Peyer's patch (tissue), 4 donors: ENCODE measurements around the gene PRKAR2A.

Source experiments
- CTCF ChIP-seq, 6 experiments: fragments of 450-650 bp in 4 of 6; fragments of 200-600 bp in 2 of 6; sonication (generic) in 1 of 6; IDR thresholded peaks; one replicate each; pipeline ENCODE4 v1.5.1; 2017 to 2019; ENCODE audit warnings: antibody characterized with exemption in 6 of 6, mild to moderate bottlenecking in 3 of 6, moderate library complexity in 1 of 6
- POLR2A ChIP-seq, 2 donors: fragments of 450-650 bp; IDR thresholded peaks; one replicate each; pipeline ENCODE4 v1.5.1; 2017; ENCODE audit warnings: antibody characterized with exemption in 2 of 2, mild to moderate bottlenecking in 2 of 2, moderate library complexity in 2 of 2

GRCh38 chr3:48851407-48851806 is 3.7 kb upstream of the PRKAR2A start:
- TF ChIP-seq CTCF (IDR thresholded peaks at IDR 0.05) (no peak), POLR2A (IDR thresholded peaks at IDR 0.05) (no peak)
